ENCODE data around the gene WNT11. TPM values are rescaled to one million over a fixed set of nuclear protein-coding genes. Genes with fewer than 3 reads are reported as not detected.

WNT11 gene
- total and polyA plus RNA-seq, 2 donors from 2014 or later, result 0.80 to 2.2 TPM

- no peak for TF ChIP-seq CTCF (IDR thresholded peaks at IDR 0.05; ENCODE audit: borderline replicate concordance, extremely low read depth, insufficient read depth)
- peaks cover 0 to 3% (median 0%) of the 10 kb centered on the region in 3 donors for H3K4me1 ChIP-seq (ENCODE audit: control insufficient read depth in 2 of 3, insufficient read depth in 2 of 3, low read depth in 1 of 3, low read length in 3 of 3)
- intact Hi-C loops (cut with DNase I), result loop anchor here (5.0 kb wide), 1 partner anchor 253 kb away; no protein-coding TSS in a partner anchor
- H3K36me3 ChIP-seq (ENCODE audit: control insufficient read depth in 2 of 3, insufficient read depth in 3 of 3, low read length in 3 of 3), result no peaks in the 10 kb centered on the region
- no peak for DNase-seq
- H3K27me3 ChIP-seq (ENCODE audit: control insufficient read depth, insufficient read depth, low read length), result no peaks in the 10 kb centered on the region
- no peak overlapping the region for H3K4me3 ChIP-seq (ENCODE audit: low read length in 3 of 3)
- FAIRE-seq, result no peak
- H3K9me3 ChIP-seq (ENCODE audit: control insufficient read depth in 2 of 3, insufficient read depth in 1 of 3, low read length in 3 of 3), result no peaks in the 10 kb centered on the region
- no peak overlapping the region for H3K9ac ChIP-seq (ENCODE audit: low read length in 3 of 3)
- no peak overlapping the region for H3K27ac ChIP-seq (ENCODE audit: low read depth in 2 of 2, low read length in 2 of 2)
Measured at GRCh38 chr11:76150141-76150540, 56.2 kb downstream of the WNT11 start.

GRCh38 chr11:76149713-76150112 is 56.6 kb downstream of the WNT11 start:
- Histone ChIP-seq H3K4me3 (ENCODE audit: low read length in 3 of 3) (no peak overlapping the region), H3K36me3 (ENCODE audit: control insufficient read depth in 2 of 3, insufficient read depth in 3 of 3, low read length in 3 of 3) (no peaks in the 10 kb centered on the region), H3K27me3 (ENCODE audit: control insufficient read depth, insufficient read depth, low read length) (no peaks in the 10 kb centered on the region), H3K9me3 (ENCODE audit: control insufficient read depth in 2 of 3, insufficient read depth in 1 of 3, low read length in 3 of 3) (no peaks in the 10 kb centered on the region), H3K27ac (ENCODE audit: low read depth in 2 of 2, low read length in 2 of 2) (no peak overlapping the region), H3K9ac (ENCODE audit: low read length in 3 of 3) (no peak overlapping the region), H3K4me1 (ENCODE audit: control insufficient read depth in 2 of 3, insufficient read depth in 2 of 3, low read depth in 1 of 3, low read length in 3 of 3) (peaks cover 0 to 3% (median 0%) of the 10 kb centered on the region in 3 donors)
- DNase-seq (no peak), FAIRE-seq (no peak)
- TF ChIP-seq CTCF (IDR thresholded peaks at IDR 0.05; ENCODE audit: borderline replicate concordance, extremely low read depth, insufficient read depth), result no peak
- intact Hi-C loops (cut with DNase I), result loop anchor here (5.0 kb wide), 1 partner anchor 252 kb away; no protein-coding TSS in a partner anchor

- H3K4me1 ChIP-seq (ENCODE audit: control insufficient read depth in 2 of 3, insufficient read depth in 2 of 3, low read depth in 1 of 3, low read length in 3 of 3), result peaks cover 0 to 3% (median 0%) of the 10 kb centered on the region in 3 donors
- H3K36me3 ChIP-seq (ENCODE audit: control insufficient read depth in 2 of 3, insufficient read depth in 3 of 3, low read length in 3 of 3), result no peaks in the 10 kb centered on the region
- H3K9ac ChIP-seq (ENCODE audit: low read length in 3 of 3), result no peak overlapping the region
- no peak for TF ChIP-seq CTCF (IDR thresholded peaks at IDR 0.05; ENCODE audit: borderline replicate concordance, extremely low read depth, insufficient read depth)
- H3K27ac ChIP-seq (ENCODE audit: low read depth in 2 of 2, low read length in 2 of 2), result no peak overlapping the region
- H3K4me3 ChIP-seq (ENCODE audit: low read length in 3 of 3), result no peak overlapping the region
- intact Hi-C loops (cut with DNase I), result no loop called here
- DNase-seq (no peak), FAIRE-seq (no peak)
- H3K27me3 ChIP-seq (ENCODE audit: control insufficient read depth, insufficient read depth, low read length), result no peaks in the 10 kb centered on the region
- no peaks in the 10 kb centered on the region for H3K9me3 ChIP-seq (ENCODE audit: control insufficient read depth in 2 of 3, insufficient read depth in 1 of 3, low read length in 3 of 3)
Measured at GRCh38 chr11:76148941-76149613, 57.2 kb downstream of the WNT11 start.
